ENCODE data around the gene C4BPB.

C4BPB gene

DNA sequence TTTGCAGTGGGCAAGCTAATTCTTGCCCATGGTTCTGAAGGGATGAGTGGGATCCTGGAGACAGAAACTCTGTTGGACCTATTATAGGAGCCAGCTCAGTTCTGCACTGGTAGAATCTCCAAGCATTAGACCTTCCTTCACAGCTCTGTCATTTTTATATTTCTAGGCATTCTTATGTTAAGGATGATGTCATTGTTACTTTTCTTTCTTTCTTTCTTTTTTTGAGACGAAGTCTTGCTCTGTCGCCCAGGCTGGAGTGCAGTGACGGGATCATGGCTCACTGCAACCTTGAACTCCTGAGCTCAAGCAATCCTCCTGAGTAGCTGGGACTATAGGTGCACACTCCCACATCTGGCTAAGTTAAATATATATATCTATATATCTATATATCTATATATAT, 28.1 kb upstream of the C4BPB start:
- DNase-seq, result no peak

- no peak for DNase-seq
Observed at GRCh38 chr1:207062058-207062457, 26.6 kb upstream of the C4BPB start.

GRCh38 chr1:207063014-207063413, 25.6 kb upstream of the C4BPB start:
- DNase-seq, result no peak

DNA sequence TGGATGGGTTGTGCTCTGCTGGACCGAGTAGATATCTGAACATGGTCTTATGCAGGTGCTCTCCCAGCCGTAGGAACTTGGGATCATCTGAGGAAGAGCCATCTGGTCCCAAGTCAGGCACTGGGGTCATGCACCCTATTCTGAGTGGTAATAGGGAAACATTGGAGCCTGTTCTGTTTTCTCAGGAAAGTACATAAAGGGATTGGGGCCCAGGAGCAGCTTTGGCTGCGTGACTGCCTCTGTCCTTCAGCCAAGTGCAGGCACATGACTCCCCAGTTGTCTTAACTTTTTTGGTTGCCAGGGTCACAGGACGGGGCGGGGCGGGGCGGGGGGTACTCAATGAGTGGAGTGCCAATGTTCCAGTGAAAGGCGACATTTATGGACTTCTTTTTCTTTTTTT, 24.1 kb upstream of the C4BPB start:
- no peak for DNase-seq

GRCh38 chr1:207067185-207067584, 21.5 kb upstream of the C4BPB start:
- no peak for DNase-seq

- DNase-seq, result no peak
Observed at GRCh38 chr1:207067665-207068064, 21.0 kb upstream of the C4BPB start.

DNA sequence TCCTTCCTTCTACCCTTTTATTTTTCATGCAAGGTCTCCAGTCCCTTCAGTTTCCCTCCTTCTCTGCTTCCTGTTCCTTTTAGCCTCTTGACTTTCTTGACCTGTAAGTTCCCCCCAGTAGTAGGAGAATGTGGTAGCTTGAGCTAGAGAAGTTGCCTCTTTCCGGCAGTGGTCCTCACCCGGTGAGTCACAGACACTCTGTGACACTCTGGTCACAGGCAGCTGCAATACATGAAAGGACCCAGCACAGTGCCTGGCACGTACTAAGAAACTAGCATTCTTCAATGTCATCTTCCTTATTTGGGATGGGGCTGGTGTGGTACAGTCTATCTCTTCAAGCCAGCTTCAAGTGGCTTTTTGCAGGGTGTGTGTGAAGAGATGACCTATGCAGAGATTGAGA, 19.6 kb upstream of the C4BPB start:
- no peak for DNase-seq

DNA sequence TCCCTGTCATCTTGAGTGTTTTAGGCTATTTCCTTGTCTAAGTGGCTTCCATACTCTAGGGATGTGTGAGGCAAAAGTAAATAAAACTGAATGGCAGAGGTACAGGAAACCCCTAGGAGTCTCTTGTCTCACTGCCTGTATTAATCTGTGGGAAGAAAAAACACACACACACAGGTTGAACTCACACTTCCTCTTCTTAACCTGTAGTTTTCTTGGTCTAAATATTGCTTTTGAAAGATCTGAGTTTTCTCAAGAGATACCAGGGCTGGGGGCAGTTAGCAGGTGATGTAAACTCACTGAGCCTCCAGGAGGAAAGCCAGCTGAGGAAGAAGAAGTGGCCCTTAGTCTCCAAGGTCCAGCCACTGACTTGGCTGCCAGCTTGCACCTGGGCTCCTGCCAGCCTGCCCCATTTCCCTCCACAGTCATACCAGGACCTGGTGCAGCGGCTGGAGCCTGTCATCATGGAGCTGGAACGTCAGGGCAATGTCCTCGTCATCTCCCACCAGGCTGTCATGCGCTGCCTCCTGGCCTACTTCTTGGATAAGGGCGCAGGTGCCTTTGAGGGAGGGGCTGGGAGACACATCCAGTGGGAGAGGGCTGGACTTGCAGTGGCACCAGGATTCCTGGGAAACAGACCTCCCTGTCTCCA, 18.7 kb upstream of the C4BPB start:
- DNase-seq, result no peak

DNA sequence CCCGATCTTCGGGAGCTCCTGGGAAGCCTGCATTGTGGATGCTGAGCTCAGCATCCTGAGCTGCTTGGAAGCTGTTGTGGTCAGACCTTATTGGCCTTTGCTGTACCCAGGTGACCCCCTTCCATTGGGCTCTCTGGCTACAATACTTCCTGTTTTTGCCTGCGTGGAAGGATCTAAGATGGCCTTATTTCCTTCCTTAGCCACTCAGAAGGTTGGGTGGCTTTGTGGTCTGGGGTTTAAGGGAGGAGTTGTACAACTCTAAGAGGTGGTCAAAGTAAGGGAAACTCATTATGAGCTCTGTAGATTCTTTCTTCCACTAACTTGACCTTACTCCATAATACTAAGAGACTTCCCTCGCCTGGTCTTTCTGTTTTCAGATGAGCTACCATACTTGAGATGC, 17.8 kb upstream of the C4BPB start:
- DNase-seq, result peak in 1 of 5 experiments; percentile 24

- DNase-seq, result no peak
Observed at GRCh38 chr1:207071426-207071825, 17.2 kb upstream of the C4BPB start.

- no peak for DNase-seq
Observed at GRCh38 chr1:207072233-207072632, 16.4 kb upstream of the C4BPB start.

- DNase-seq, result no peak
Observed at GRCh38 chr1:207073906-207074820, 14.5 kb upstream of the C4BPB start.

- DNase-seq, result no peak
Observed at GRCh38 chr1:207076181-207076955, 12.3 kb upstream of the C4BPB start.

GRCh38 chr1:207077012-207077411, 11.6 kb upstream of the C4BPB start:
- DNase-seq, result no peak

- DNase-seq, result peak in 4 of 5 experiments; percentile 16 to 70 (median 38)
Observed at GRCh38 chr1:207077470-207078377, 10.9 kb upstream of the C4BPB start.

GRCh38 chr1:207078578-207079132, 10.0 kb upstream of the C4BPB start:
- no peak for DNase-seq

- DNase-seq, result no peak
Observed at GRCh38 chr1:207079706-207080241, 8.9 kb upstream of the C4BPB start.

DNA sequence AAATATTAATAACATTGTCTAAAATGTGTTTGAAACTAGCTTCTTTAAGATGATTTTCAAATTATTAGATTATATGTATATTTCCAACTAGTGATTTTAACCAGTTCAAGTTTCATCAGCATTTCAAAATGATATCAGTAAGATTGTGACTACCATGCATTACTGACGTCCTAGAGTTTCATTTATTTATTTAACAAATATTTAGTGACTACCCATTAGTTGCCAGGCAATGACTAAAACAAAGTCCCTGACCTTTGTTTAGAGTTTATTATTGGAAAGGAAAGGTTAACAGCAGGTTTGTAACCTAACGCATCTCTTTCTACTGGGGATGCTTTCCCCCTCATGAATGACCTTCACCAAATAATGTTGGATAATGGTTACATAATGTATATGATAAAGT, 7.6 kb upstream of the C4BPB start:
- no peak for DNase-seq

- no peak for DNase-seq
Observed at GRCh38 chr1:207081806-207082205, 6.9 kb upstream of the C4BPB start.

- DNase-seq, result no peak
Observed at GRCh38 chr1:207084232-207084631, 4.4 kb upstream of the C4BPB start.

- peak in 4 of 5 experiments; percentile 10 to 67 (median 20) for DNase-seq
Observed at GRCh38 chr1:207084701-207085180, 3.9 kb upstream of the C4BPB start.
